ENCODE results near the gene EEFSEC. TPM values are rescaled to one million over a fixed set of nuclear protein-coding genes. Genes with fewer than 3 reads are reported as not detected.

The EEFSEC gene
- total and polyA plus RNA-seq, 2 of the 8 experiments (the other 6 are each of a cell fraction or from before 2014, with no cell fraction given), result 13.1 to 19.8 TPM

DNA sequence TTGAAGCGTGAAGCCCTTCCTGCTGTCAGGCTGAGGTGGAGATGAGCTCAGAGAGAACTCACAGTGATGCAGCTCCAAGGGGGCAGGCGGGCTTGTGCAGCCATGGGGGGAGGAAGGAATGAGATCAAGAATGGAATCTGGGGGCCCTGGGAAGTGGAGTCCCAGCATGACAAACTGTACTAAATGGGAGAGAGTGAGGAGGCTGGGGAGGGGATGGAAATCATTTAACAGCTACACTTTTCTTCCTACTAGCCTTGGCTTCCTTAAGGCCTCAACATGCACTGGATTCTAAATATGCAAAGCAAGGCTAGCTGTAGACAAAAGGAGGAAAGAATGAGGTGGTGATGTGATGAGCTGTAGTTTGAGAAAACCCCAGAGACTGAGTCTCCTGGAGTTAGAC, 133.9 kb downstream of the EEFSEC start:
- Histone ChIP-seq H2BK12ac (ENCODE audit: low read depth, low read length) (no peak overlapping the region), H3K9me3 (ENCODE audit: insufficient read depth in 2 of 2, low read depth in 1 of 2, low read length in 1 of 2) (no peaks in the 10 kb centered on the region), H3K9ac (replicated peaks in 1 of 4; ENCODE audit: extremely low read depth in 1 of 4, low read depth in 3 of 4, low read length in 3 of 4) (no peak overlapping the region), H4K20me1 (replicated peaks in 1 of 2; ENCODE audit: control insufficient read depth in 1 of 2, insufficient read depth in 2 of 2, low read length in 2 of 2) (no peaks in the 10 kb centered on the region), H4K5ac (ENCODE audit: insufficient read length, low read depth, low read length) (no peak overlapping the region), H3K4me2 (ENCODE audit: insufficient read depth in 1 of 2, low read depth in 2 of 2, low read length in 2 of 2) (no peak overlapping the region), H3K79me1 (ENCODE audit: low read depth, low read length) (no peaks in the 10 kb centered on the region), H3K23ac (ENCODE audit: insufficient read length) (no peak overlapping the region), H3K27me3 (replicated peaks in 1 of 4; ENCODE audit: control insufficient read depth in 3 of 4, extremely low read depth in 1 of 4, insufficient read depth in 3 of 4, low read length in 3 of 4) (peaks cover 0 to 7% (median 3%) of the 10 kb centered on the region in 4 experiments; a peak in 3 of 7 replicates), H3K79me2 (ENCODE audit: control insufficient read depth in 1 of 2, insufficient read depth in 2 of 2, low read length in 2 of 2) (no peaks in the 10 kb centered on the region), H2BK15ac (ENCODE audit: low read length) (no peak overlapping the region), H3K4ac (replicated peaks; ENCODE audit: insufficient read length, low read depth, low read length) (no peak overlapping the region), H3K27ac (ENCODE audit: low read depth, low read length) (no peak overlapping the region), H2BK5ac (ENCODE audit: low read depth, low read length) (0 out of 2 replicates have a peak overlapping the region, but pooled peaks have one; percentile 7), H2BK120ac (replicated peaks; ENCODE audit: low read depth, low read length) (no peak overlapping the region), H3K56ac (replicated peaks; ENCODE audit: insufficient read length, low read depth, low read length) (no peak overlapping the region), H3K36me3 (ENCODE audit: control insufficient read depth in 2 of 4, insufficient read depth in 4 of 4, low read length in 3 of 4) (no peaks in the 10 kb centered on the region; a peak in 1 of 8 replicates), H2BK20ac (ENCODE audit: low read length) (no peak overlapping the region), H2AFZ (ENCODE audit: low read length) (no peak overlapping the region), H3K18ac (ENCODE audit: extremely low read depth, low read length) (no peak overlapping the region), H4K8ac (ENCODE audit: extremely low read depth, insufficient read depth, low read length) (no peak overlapping the region), H3K14ac (ENCODE audit: insufficient read length) (no peak overlapping the region), H3K4me1 (replicated peaks in 1 of 4; ENCODE audit: control insufficient read depth in 3 of 4, insufficient read depth in 4 of 4, low read length in 3 of 4) (peaks cover 2 to 25% (median 18%) of the 10 kb centered on the region in 4 experiments), H2AK5ac (ENCODE audit: low read depth, low read length) (no peak overlapping the region), H3K4me3 (ENCODE audit: extremely low read depth in 1 of 4, insufficient read depth in 2 of 4, low read depth in 3 of 4, low read length in 4 of 4) (no peak overlapping the region), H4K91ac (replicated peaks; ENCODE audit: insufficient read length, low read length) (no peak overlapping the region), H3K23me2 (ENCODE audit: low read depth, low read length) (no peaks in the 10 kb centered on the region)
- peak in 1 of 2 experiments; percentile 41 for DNase-seq (ENCODE audit: low read depth in 1 of 2, low spot score in 2 of 2)
- CTCF ChIA-PET (ENCODE audit: partially characterized antibody), result interaction anchor here (0.6 to 3.8 kb wide), 6 partner anchors 8 to 892 kb away, joined by 3 to 22 read pairs (median 6); no protein-coding TSS in a partner anchor
- peak; percentile 57 for FAIRE-seq
- no peak for TF ChIP-seq CREB1 (IDR thresholded peaks at IDR 0.05)
- TF ChIP-seq CTBP2 (IDR thresholded peaks at IDR 0.05; ENCODE audit: borderline replicate concordance, insufficient read depth, insufficient read length, low read length), result no peak
- no peak for TF ChIP-seq SIN3A (conservative IDR thresholded peaks at IDR 0.05 in 1 of 2, IDR thresholded peaks at IDR 0.05 in 1 of 2; ENCODE audit: low read depth in 1 of 2, low read length in 2 of 2)
- no peak for TF ChIP-seq ASH2L (IDR thresholded peaks at IDR 0.05; ENCODE audit: low read length)
- no peak for TF ChIP-seq RXRA (IDR thresholded peaks at IDR 0.05; ENCODE audit: insufficient read depth, low read depth, low read length)
- no peak for TF ChIP-seq POLR2A (IDR thresholded peaks at IDR 0.05; ENCODE audit: control extremely low read depth in 1 of 2, low read depth in 2 of 2, low read length in 2 of 2)
- no peak for TF ChIP-seq TEAD4 (IDR thresholded peaks at IDR 0.05; ENCODE audit: low read depth, low read length)
- POLR2A ChIA-PET (ENCODE audit: partially characterized antibody), result interaction anchor here (0.7 to 1.2 kb wide), 2 partner anchors 10 to 42 kb away, joined by 3 read pairs; no protein-coding TSS in a partner anchor
- WGBS, 2 experiments (ENCODE audit: extremely low coverage in 1 of 2, insufficient coverage in 1 of 2, insufficient read length in 1 of 2, insufficient replicate concordance in 2 of 2, low coverage in 1 of 2, low lambda C conversion rate in 2 of 2, missing lambda C conversion rate in 1 of 2), result 45% methylated on average over 2 of the region's 2 CpGs; no CpG with 5 or more reads in 1 of the 2 experiments
